Cardiac muscle cell (in vitro differentiated cells and primary cell): ENCODE measurements around the gene NMT2. TPM values are rescaled to one million over a fixed set of nuclear protein-coding genes. Genes with fewer than 3 reads are reported as not detected.

ENCODE experiments used
- DNase-seq, 2 donors: peaks; one replicate each; pipeline versions ENCODE4 v3.0.0 to v3.0.0-alpha.2; 2010 to 2017; ENCODE audit warnings: low read depth in 1 of 2, low spot score in 1 of 2
- H3K27ac ChIP-seq: fragments of 200-600 bp; sonication (generic); 2 replicates; pipeline ENCODE4 v1.5.1; 2016
- H3K27me3 ChIP-seq: fragments of 200-600 bp; sonication (generic); 2 replicates; pipeline ENCODE4 v1.6.0; 2016; ENCODE audit warnings: control low read depth
- H3K36me3 ChIP-seq: fragments of 200-600 bp; sonication (generic); 2 replicates; pipeline ENCODE4 v1.5.1; 2016; ENCODE audit warnings: control low read depth
- H3K4me1 ChIP-seq: fragments of 200-600 bp; sonication (generic); 2 replicates; pipeline ENCODE4 v1.8.1; 2017; ENCODE audit warnings: low read depth, mild to moderate bottlenecking, mixed run types
- H3K4me3 ChIP-seq: fragments of 200-600 bp; sonication (generic); 2 replicates; pipeline ENCODE4 v1.5.1; 2016; ENCODE audit warnings: mild to moderate bottlenecking
- H3K9me3 ChIP-seq: fragments of 200-600 bp; sonication (generic); 2 replicates; pipeline ENCODE4 v1.5.1; 2017; ENCODE audit warnings: low read depth, mild to moderate bottlenecking, control low read depth
- CTCF ChIP-seq: IDR thresholded peaks from 2 replicates; pipeline ENCODE4 v1.5.1; 2012; ENCODE audit warnings: low read depth, mild to moderate bottlenecking, low read length
- polyA plus RNA-seq: library from polyadenylated mRNA; unstranded; fragments of >200 nt; fragmentation: Nextera tagmentation; extraction: Ambion mirVana; gene quantifications from 2 replicates; pipeline ENCODE4 v1.2.1, GENCODE V29; 2016
- total RNA-seq: library from RNA; depleted of rRNA; stranded (reverse); fragments of >200 nt; gene quantifications from 2 replicates; pipeline ENCODE4 v1.2.3, GENCODE V29; 2016

Gene NMT2
- total RNA-seq (11.0 and 14.1 TPM in 2 replicates), polyA plus RNA-seq (8.7 and 13.0 TPM in 2 replicates)

GRCh38 chr10:15168291-15168785 lies at the start of gene NMT2:
Gene NMT2 (minus strand): TSS chr10:15168693. CDS start chr10:15168612, 81 bp downstream.
- Histone ChIP-seq H3K9me3 (no peaks in the 10 kb centered on the region), H3K27me3 (no peaks in the 10 kb centered on the region), H3K27ac (peak within 1 kb of the TSS; percentile 71), H3K36me3 (no peaks in the 10 kb centered on the region), H3K4me1 (peaks cover 11% of the 10 kb centered on the region), H3K4me3 (peak within 1 kb of the TSS; percentile 63)
- DNase-seq = peak in 1 of 2 donors; percentile 94
- peak; percentile 39 for TF ChIP-seq CTCF

GRCh38 chr10:15216700-15217099 lies 48.2 kb upstream of the NMT2 start:
- peaks cover 5% of the 10 kb centered on the region for H3K36me3 ChIP-seq
- no peak overlapping the region for H3K4me3 ChIP-seq
- TF ChIP-seq CTCF = no peak
- no peak overlapping the region for H3K27ac ChIP-seq
- no peaks in the 10 kb centered on the region for H3K9me3 ChIP-seq
- DNase-seq = no peak
- no peaks in the 10 kb centered on the region for H3K4me1 ChIP-seq
- no peaks in the 10 kb centered on the region for H3K27me3 ChIP-seq

GRCh38 chr10:15214237-15214636 lies 45.7 kb upstream of the NMT2 start:
- Histone ChIP-seq H3K36me3 (peaks cover 5% of the 10 kb centered on the region), H3K4me1 (peaks cover 3% of the 10 kb centered on the region), H3K4me3 (no peak overlapping the region), H3K27ac (no peak overlapping the region), H3K9me3 (no peaks in the 10 kb centered on the region), H3K27me3 (no peaks in the 10 kb centered on the region)
- TF ChIP-seq CTCF = no peak
- DNase-seq = no peak

GRCh38 chr10:15213461-15213861 lies 45.0 kb upstream of the NMT2 start:
- DNase-seq = no peak
- Histone ChIP-seq H3K4me1 (peaks cover 3% of the 10 kb centered on the region), H3K36me3 (peaks cover 4% of the 10 kb centered on the region), H3K27ac (no peak overlapping the region), H3K4me3 (no peak overlapping the region), H3K9me3 (no peaks in the 10 kb centered on the region), H3K27me3 (no peaks in the 10 kb centered on the region)
- TF ChIP-seq CTCF = no peak

GRCh38 chr10:15211464-15211979 lies 43.0 kb upstream of the NMT2 start:
- peaks cover 3% of the 10 kb centered on the region for H3K36me3 ChIP-seq
- DNase-seq = peak in 1 of 2 donors; percentile 66
- H3K9me3 ChIP-seq = no peaks in the 10 kb centered on the region
- no peak overlapping the region for H3K4me3 ChIP-seq
- H3K27ac ChIP-seq = no peak overlapping the region
- no peak for TF ChIP-seq CTCF
- no peaks in the 10 kb centered on the region for H3K27me3 ChIP-seq
- peaks cover 3% of the 10 kb centered on the region for H3K4me1 ChIP-seq
